GM12878 (cell line): Measurements from ENCODE around the gene PARP15. TPM values are rescaled to one million over a fixed set of nuclear protein-coding genes. Genes with fewer than 3 reads are reported as not detected.

ENCODE experiments used
- ATAC-seq: fragments of 200-7000 bp; cut with Tn5 transposase; 3 replicates; pipeline ENCODE4 v1.9.1; 2020; ENCODE audit warnings: mild to moderate bottlenecking, moderate library complexity
- BruUV-seq: library from RNA; stranded (reverse); fragments of 400-500 nt; replicated peaks from 2 replicates; lab custom pipeline; 2021; lab: Mats Ljungman, UMichigan
- CTCF ChIA-PET: fragments of 300-600 bp; sonication (Branson Sonifier 250); formaldehyde crosslinking; extraction: SDS; loops from one replicate; lab custom pipeline; 2021; ENCODE audit warnings: inconsistent platforms; lab: Yijun Ruan, JAX
- POLR2A ChIA-PET: fragments of 350-600 bp; formaldehyde crosslinking; extraction: SDS; loops from one replicate; lab custom pipeline; 2021; ENCODE audit warnings: inconsistent platforms; lab: Charles Lee
- RAD21 ChIA-PET: fragments of 300-600 bp; sonication (Branson Sonifier 250); formaldehyde crosslinking; loops from one replicate; lab custom pipeline; 2023; ENCODE audit warnings: antibody characterized with exemption; ENCODE audit not compliant: unreplicated experiment; lab: Charles Lee
- SMC1A ChIA-PET: fragments of 300-600 bp; sonication (Branson Sonifier 250); formaldehyde crosslinking; loops from one replicate; lab custom pipeline; 2023; ENCODE audit not compliant: unreplicated experiment, uncharacterized antibody; lab: Charles Lee
- DNase-seq: peaks from one replicate; pipeline ENCODE4 v3.0.0-alpha.2; 2011; ENCODE audit warnings: low read depth, low spot score
- FAIRE-seq: peaks from 3 replicates; lab custom pipeline; 2011; peaks lifted over from hg19 to GRCh38; lab: Jason Lieb, UNC
- H2AFZ ChIP-seq: 2 replicates; pipeline ENCODE4 v1.6.0; 2011; ENCODE audit warnings: low read depth, low read length, control low read depth; ENCODE audit not compliant: control insufficient read depth
- H3K27ac ChIP-seq: 2 replicates; pipeline ENCODE4 v1.5.1; 2011; ENCODE audit warnings: control low read depth; ENCODE audit not compliant: control insufficient read depth, insufficient read depth
- H3K27me3 ChIP-seq, 2 experiments: replicated peaks in 1 of 2; 2 replicates each; pipeline versions ENCODE4 v1.6.0 to v1.6.1; 2011; ENCODE audit warnings: low read length in 1 of 2; ENCODE audit not compliant: control insufficient read depth in 2 of 2, insufficient read depth in 2 of 2
- H3K36me3 ChIP-seq, 2 experiments: 2 replicates each; pipeline ENCODE4 v1.5.1; 2011; ENCODE audit warnings: low read length in 1 of 2; ENCODE audit not compliant: control insufficient read depth in 2 of 2, insufficient read depth in 2 of 2
- H3K4me1 ChIP-seq: 2 replicates; pipeline ENCODE4 v1.6.1; 2011; ENCODE audit warnings: mild to moderate bottlenecking, low read length, moderate library complexity, mixed read lengths; ENCODE audit not compliant: control insufficient read depth, insufficient read depth
- H3K4me2 ChIP-seq: 2 replicates; pipeline ENCODE4 v1.6.0; 2011; ENCODE audit warnings: control low read depth; ENCODE audit not compliant: control insufficient read depth, insufficient read depth
- H3K4me3 ChIP-seq: fragments of 200-600 bp; sonication (generic); 2 replicates; pipeline ENCODE4 v1.5.1; 2016
- H3K79me2 ChIP-seq: 2 replicates; pipeline ENCODE4 v1.6.0; 2011; ENCODE audit warnings: low read length; ENCODE audit not compliant: control insufficient read depth, insufficient read depth
- H3K9ac ChIP-seq: 2 replicates; pipeline ENCODE4 v1.8.0; 2011; ENCODE audit warnings: low read length, control low read depth, mixed read lengths; ENCODE audit not compliant: control insufficient read depth, insufficient read depth
- H3K9me3 ChIP-seq: replicated peaks from 3 replicates; pipeline ENCODE4 v1.5.1; 2011; ENCODE audit warnings: mild to moderate bottlenecking, low read length; ENCODE audit not compliant: control insufficient read depth, insufficient read depth
- H4K20me1 ChIP-seq: 2 replicates; pipeline ENCODE4 v1.6.0; 2011; ENCODE audit not compliant: control insufficient read depth, insufficient read depth
- CTCF ChIP-seq, 3 experiments: IDR thresholded peaks in 2 of 3; conservative IDR thresholded peaks in 1 of 3; 2 replicates each; pipeline ENCODE4 v1.5.1; 2011; ENCODE audit warnings: low read depth in 3 of 3, low read length in 3 of 3, mild to moderate bottlenecking in 3 of 3, control low read depth in 2 of 3, moderate library complexity in 2 of 3, inconsistent platforms in 1 of 3, mixed read lengths in 1 of 3; ENCODE audit not compliant: control insufficient read depth in 2 of 3, insufficient read depth in 1 of 3; ENCODE audit errors: extremely low read depth in 1 of 3
- IRF3 ChIP-seq: fragments of 450-650 bp; IDR thresholded peaks from 2 replicates; pipeline ENCODE4 v1.6.1; 2014; ENCODE audit warnings: mild to moderate bottlenecking
- NFIC ChIP-seq: IDR thresholded peaks from 2 replicates; pipeline ENCODE4 v1.6.1; 2012; ENCODE audit warnings: low read depth, mild to moderate bottlenecking, inconsistent platforms, low read length, moderate library complexity
- NKRF ChIP-seq: fragments of 450-650 bp; conservative IDR thresholded peaks from 2 replicates; pipeline ENCODE4 v1.6.1; 2017; ENCODE audit warnings: mild to moderate bottlenecking, moderate library complexity
- SMC3 ChIP-seq: IDR thresholded peaks from 2 replicates; pipeline ENCODE4 v1.6.1; 2011; ENCODE audit warnings: low read length, improper control_type of control experiment, borderline replicate concordance
- STAT3 ChIP-seq: IDR thresholded peaks from 2 replicates; pipeline ENCODE4 v1.6.1; 2011; ENCODE audit warnings: low read depth, low read length, improper control_type of control experiment
- ZNF24 ChIP-seq: fragments of 450-650 bp; IDR thresholded peaks from 2 replicates; pipeline ENCODE4 v1.6.1; 2017; ENCODE audit warnings: antibody characterized with exemption, mild to moderate bottlenecking
- ZNF384 ChIP-seq: IDR thresholded peaks from 2 replicates; pipeline ENCODE4 v1.6.1; 2012; ENCODE audit warnings: low read depth, mild to moderate bottlenecking, low read length, improper control_type of control experiment, borderline replicate concordance
- WGBS: methylation state at CpG from one replicate; pipeline ENCODE4 v1.1.6; 2016; ENCODE audit warnings: low lambda C conversion rate; ENCODE audit not compliant: insufficient replicate concordance, insufficient coverage; ENCODE audit errors: missing lambda C conversion rate; 5-methylcytosine and 5-hydroxymethylcytosine counted together
- in situ Hi-C: fragments of 300-500 bp; cut with MboI; formaldehyde crosslinking; loops from 9 replicates; pipeline ENCODE4 v1.14.3; 2018; ENCODE audit warnings: mixed read lengths
- intact Hi-C: fragments of 100-400 bp; cut with micrococcal nuclease; formaldehyde crosslinking; loops from one replicate; pipeline ENCODE4 v1.14.2; 2022; ENCODE audit not compliant: unreplicated experiment
- polyA plus RNA-seq, 11 experiments: library from polyadenylated mRNA; depleted of rRNA in 4 of 11; unstranded in 6 of 11; stranded (reverse) in 5 of 11; fragments of >200 nt; fragmentation: Nextera tagmentation in 4 of 11; fragmentation: Illumina TruSeq in 1 of 11; extraction: Ambion mirVana in 4 of 11; extraction: Trizol in 1 of 11; gene quantifications; 1 replicate in 1 of 11; 2 replicates in 10 of 11; pipeline versions ENCODE4 v1.2.1 to v1.2.3, GENCODE V29; 2011 to 2016; ENCODE audit warnings: inconsistent platforms in 2 of 11, missing spikeins in 2 of 11, low read depth in 1 of 11
- total RNA-seq, 4 experiments: library from RNA; depleted of rRNA in 3 of 4; stranded (reverse); fragments of >200 nt in 3 of 4; fragmentation: Illumina TruSeq in 1 of 4; extraction: Trizol in 1 of 4; gene quantifications; 2 replicates each; pipeline versions ENCODE4 v1.2.1 to v1.2.3, GENCODE V29; 2013 to 2021
- TF ChIP-seq, protein P1 (sequence below): fragments of 450-650 bp; IDR thresholded peaks from 2 replicates; pipeline ENCODE4 v1.6.1; 2017; ENCODE audit warnings: mild to moderate bottlenecking, moderate library complexity
- TF ChIP-seq, protein P2 (sequence below): IDR thresholded peaks from 2 replicates; pipeline ENCODE4 v1.6.1; 2011; ENCODE audit warnings: borderline replicate concordance, low read depth, mild to moderate bottlenecking, moderate library complexity, low read length; ENCODE audit not compliant: insufficient read depth, poor library complexity, severe bottlenecking

The PARP15 gene
- total and polyA plus RNA-seq, 10 of the 15 experiments (the other 5 are each of a cell fraction or from before 2014, with no cell fraction given) = 9.0 to 234 (median 36.3) TPM

DNA sequence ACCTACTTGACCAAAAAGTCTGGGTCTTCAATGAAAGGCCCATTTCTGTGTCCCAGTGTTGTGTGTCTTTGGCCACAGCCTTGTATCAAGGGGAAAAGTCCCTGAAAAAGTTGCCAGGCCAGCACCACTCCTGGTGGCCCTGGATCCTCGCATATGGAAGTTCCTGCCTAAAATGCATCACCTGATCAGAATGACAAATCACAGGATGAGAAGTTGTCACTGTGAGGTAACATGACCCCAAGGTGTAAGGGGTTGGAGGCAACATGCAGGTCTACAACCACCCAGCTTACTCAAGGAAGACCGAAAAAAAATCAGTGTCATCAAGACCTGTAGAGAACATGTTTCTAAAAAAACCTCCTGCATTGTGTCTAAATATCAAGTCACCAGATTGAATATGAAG, 25.6 kb downstream of the PARP15 start:
- Histone ChIP-seq H3K79me2 (no peaks in the 10 kb centered on the region; the same call in 1 of the 2 replicates), H3K36me3 (peaks cover 3% of the 10 kb centered on the region in 2 experiments; a peak in 1 of 4 replicates), H3K4me2 (no peak overlapping the region), H4K20me1 (no peaks in the 10 kb centered on the region), H3K27ac (no peak overlapping the region), H2AFZ (no peak overlapping the region), H3K27me3 (no peaks in the 10 kb centered on the region), H3K4me1 (0 out of 2 replicates have a peak, but pooled peaks cover 3% of the 10 kb centered on the region), H3K4me3 (no peak overlapping the region), H3K9me3 (no peaks in the 10 kb centered on the region; the same call in 2 of the 3 replicates), H3K9ac (no peak overlapping the region)
- no peak for ATAC-seq
- SMC1A ChIA-PET = interaction anchor here (1.0 to 2.0 kb wide), 3 partner anchors 9 to 37 kb away, joined by 3 to 4 read pairs (median 3); no protein-coding TSS in a partner anchor
- 97% methylated on average over 2 of the region's 2 CpGs for WGBS
- intact Hi-C loops = no loop called here
- CTCF ChIA-PET = interaction anchor here (1.4 kb wide), 1 partner anchor 46 kb away, joined by 3 read pairs; no protein-coding TSS in a partner anchor
- POLR2A ChIA-PET = no interaction called here
- in situ Hi-C loops = no loop called here
- no peak for FAIRE-seq
- no peak for DNase-seq
- RAD21 ChIA-PET = no interaction called here
- no TSS peak for BruUV-seq
- TF ChIP-seq, protein P1, sequence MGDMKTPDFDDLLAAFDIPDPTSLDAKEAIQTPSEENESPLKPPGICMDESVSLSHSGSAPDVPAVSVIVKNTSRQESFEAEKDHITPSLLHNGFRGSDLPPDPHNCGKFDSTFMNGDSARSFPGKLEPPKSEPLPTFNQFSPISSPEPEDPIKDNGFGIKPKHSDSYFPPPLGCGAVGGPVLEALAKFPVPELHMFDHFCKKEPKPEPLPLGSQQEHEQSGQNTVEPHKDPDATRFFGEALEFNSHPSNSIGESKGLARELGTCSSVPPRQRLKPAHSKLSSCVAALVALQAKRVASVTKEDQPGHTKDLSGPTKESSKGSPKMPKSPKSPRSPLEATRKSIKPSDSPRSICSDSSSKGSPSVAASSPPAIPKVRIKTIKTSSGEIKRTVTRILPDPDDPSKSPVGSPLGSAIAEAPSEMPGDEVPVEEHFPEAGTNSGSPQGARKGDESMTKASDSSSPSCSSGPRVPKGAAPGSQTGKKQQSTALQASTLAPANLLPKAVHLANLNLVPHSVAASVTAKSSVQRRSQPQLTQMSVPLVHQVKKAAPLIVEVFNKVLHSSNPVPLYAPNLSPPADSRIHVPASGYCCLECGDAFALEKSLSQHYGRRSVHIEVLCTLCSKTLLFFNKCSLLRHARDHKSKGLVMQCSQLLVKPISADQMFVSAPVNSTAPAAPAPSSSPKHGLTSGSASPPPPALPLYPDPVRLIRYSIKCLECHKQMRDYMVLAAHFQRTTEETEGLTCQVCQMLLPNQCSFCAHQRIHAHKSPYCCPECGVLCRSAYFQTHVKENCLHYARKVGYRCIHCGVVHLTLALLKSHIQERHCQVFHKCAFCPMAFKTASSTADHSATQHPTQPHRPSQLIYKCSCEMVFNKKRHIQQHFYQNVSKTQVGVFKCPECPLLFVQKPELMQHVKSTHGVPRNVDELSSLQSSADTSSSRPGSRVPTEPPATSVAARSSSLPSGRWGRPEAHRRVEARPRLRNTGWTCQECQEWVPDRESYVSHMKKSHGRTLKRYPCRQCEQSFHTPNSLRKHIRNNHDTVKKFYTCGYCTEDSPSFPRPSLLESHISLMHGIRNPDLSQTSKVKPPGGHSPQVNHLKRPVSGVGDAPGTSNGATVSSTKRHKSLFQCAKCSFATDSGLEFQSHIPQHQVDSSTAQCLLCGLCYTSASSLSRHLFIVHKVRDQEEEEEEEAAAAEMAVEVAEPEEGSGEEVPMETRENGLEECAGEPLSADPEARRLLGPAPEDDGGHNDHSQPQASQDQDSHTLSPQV = no peak
- TF ChIP-seq CTCF (IDR thresholded peaks at IDR 0.05 in 2 of 3, conservative IDR thresholded peaks at IDR 0.05 in 1 of 3; ENCODE audit: control insufficient read depth in 2 of 3, extremely low read depth in 1 of 3, insufficient read depth in 1 of 3, low read depth in 3 of 3, low read length in 3 of 3) (no peak), ZNF24 (no peak), NFIC (no peak), NKRF (no peak), ZNF384 (no peak), STAT3 (no peak), IRF3 (no peak), SMC3 (no peak)
- TF ChIP-seq, protein P2, sequence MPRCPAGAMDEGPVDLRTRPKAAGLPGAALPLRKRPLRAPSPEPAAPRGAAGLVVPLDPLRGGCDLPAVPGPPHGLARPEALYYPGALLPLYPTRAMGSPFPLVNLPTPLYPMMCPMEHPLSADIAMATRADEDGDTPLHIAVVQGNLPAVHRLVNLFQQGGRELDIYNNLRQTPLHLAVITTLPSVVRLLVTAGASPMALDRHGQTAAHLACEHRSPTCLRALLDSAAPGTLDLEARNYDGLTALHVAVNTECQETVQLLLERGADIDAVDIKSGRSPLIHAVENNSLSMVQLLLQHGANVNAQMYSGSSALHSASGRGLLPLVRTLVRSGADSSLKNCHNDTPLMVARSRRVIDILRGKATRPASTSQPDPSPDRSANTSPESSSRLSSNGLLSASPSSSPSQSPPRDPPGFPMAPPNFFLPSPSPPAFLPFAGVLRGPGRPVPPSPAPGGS = no peak
